HPDE6-E6E7 (cell line): Measurements from ENCODE around the gene LARP4.

Experiments
- DNase-seq: peaks from one replicate; pipeline ENCODE4 v3.0.0; 2011; ENCODE audit warnings: missing footprints; ENCODE audit errors: extremely low spot score

The LARP4 gene

GRCh38 chr12:50525422-50525821 lies 124.7 kb downstream of the LARP4 start:
- no peak for DNase-seq

- DNase-seq, result no peak
Measured at GRCh38 chr12:50527359-50527726, 126.7 kb downstream of the LARP4 start.

- no peak for DNase-seq
Measured at GRCh38 chr12:50528800-50529199, 128.1 kb downstream of the LARP4 start.

DNA sequence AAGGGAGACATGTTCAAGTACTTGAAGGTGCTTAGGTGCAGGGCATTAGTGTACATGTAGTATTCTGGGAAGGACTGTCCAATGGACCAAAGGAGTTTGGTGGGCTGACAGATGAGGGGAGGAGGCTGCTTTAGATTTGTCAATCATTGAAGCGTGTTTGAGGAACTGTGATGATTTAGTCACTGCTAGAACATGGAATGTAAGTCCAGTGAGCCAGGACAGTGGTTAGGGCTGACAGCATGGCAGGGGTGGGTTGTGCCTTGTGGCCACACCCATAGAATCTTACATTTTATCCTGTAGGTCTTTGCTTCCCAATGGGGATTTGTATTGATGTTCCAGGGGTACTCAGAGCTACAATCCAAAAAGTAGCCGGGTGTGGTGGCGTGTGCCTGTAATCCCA lies 128.7 kb downstream of the LARP4 start:
- DNase-seq, result no peak
